H1 (cell line): ENCODE data around the gene KLF8. TPM values are rescaled to one million over a fixed set of nuclear protein-coding genes. Genes with fewer than 3 reads are reported as not detected.

Source experiments
- CBX5 ChIP-seq: fragments of 300-800, 300-1000 bp; sonication (generic); IDR thresholded peaks from 2 replicates; pipeline ENCODE4 v1.7.1; 2016; ENCODE audit warnings: antibody characterized with exemption, low read length, low read depth
- MAFK ChIP-seq: IDR thresholded peaks from 2 replicates; pipeline ENCODE4 v1.6.1; 2012; ENCODE audit warnings: low read depth, mild to moderate bottlenecking, improper control_type of control experiment, low read length
- USF2 ChIP-seq: IDR thresholded peaks from 2 replicates; pipeline ENCODE4 v1.6.1; 2011; ENCODE audit warnings: low read length, improper control_type of control experiment
- polyA plus RNA-seq, 7 experiments: library from polyadenylated mRNA; depleted of rRNA in 3 of 7; stranded (reverse) in 5 of 7; unstranded in 2 of 7; fragments of >200 nt in 5 of 7; fragments of 200-250 nt in 2 of 7; gene quantifications; 1 replicate in 5 of 7; 2 replicates in 1 of 7; 4 replicates in 1 of 7; pipeline versions ENCODE4 v1.2.1 to v1.2.3, GENCODE V29; 2011 to 2013; ENCODE audit warnings: missing spikeins in 2 of 7, mixed read lengths in 2 of 7
- total RNA-seq: library from RNA; stranded (reverse); fragmentation: NEBNext Ultra II Directional; extraction: Animal tissue kit (Norgen Biotek cat#: 25700); gene quantifications from 2 replicates; pipeline ENCODE4 v1.2.1, GENCODE V29; 2021

Gene KLF8
- total and polyA plus RNA-seq, 2 of the 8 experiments (the other 6 are each of a cell fraction or from before 2014, with no cell fraction given): 11.5 to 15.3 TPM

- no peak for TF ChIP-seq USF2
- TF ChIP-seq CBX5: no peak
- TF ChIP-seq MAFK: no peak
- TF ChIP-seq, all 59 proteins: peak for 0
These were observed 56.5 kb downstream of the KLF8 start (continued) for GRCh38 chrX:56288608-56289007.
